GM21515 (cell line): ENCODE results near the gene SFT2D3.

ENCODE experiments used
- ATAC-seq: cut with Tn5 transposase; IDR thresholded peaks from one replicate; pipeline ENCODE4 v1.9.1; 2021; ENCODE audit not compliant: unreplicated experiment

The SFT2D3 gene

DNA sequence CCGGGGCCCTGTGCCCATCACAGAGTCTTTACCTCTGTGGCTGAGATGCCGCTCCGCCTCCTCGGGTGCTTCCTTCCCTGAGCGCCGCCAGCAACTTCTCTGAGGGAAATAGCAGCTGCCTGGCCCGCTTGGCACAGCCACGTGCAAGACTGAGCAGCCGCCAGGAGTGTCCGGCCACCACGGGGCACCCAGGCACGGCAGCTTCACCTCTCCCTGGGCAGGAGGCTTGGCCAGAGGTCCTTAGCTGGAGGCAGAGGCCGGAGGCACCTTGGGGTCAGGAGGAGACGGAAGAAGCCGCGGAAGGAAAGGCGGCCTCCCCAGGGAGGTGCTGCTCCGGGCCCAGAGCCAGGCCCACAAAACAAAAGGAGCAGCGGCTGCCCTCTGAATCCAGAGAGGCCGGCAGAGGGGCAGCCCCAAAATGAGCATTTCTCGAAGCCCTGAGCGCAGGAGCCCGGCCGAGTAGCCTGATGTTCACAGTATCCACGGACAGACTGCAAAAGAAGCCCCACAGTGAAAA is 20.0 kb upstream of the SFT2D3 start:
- ATAC-seq: no peak

DNA sequence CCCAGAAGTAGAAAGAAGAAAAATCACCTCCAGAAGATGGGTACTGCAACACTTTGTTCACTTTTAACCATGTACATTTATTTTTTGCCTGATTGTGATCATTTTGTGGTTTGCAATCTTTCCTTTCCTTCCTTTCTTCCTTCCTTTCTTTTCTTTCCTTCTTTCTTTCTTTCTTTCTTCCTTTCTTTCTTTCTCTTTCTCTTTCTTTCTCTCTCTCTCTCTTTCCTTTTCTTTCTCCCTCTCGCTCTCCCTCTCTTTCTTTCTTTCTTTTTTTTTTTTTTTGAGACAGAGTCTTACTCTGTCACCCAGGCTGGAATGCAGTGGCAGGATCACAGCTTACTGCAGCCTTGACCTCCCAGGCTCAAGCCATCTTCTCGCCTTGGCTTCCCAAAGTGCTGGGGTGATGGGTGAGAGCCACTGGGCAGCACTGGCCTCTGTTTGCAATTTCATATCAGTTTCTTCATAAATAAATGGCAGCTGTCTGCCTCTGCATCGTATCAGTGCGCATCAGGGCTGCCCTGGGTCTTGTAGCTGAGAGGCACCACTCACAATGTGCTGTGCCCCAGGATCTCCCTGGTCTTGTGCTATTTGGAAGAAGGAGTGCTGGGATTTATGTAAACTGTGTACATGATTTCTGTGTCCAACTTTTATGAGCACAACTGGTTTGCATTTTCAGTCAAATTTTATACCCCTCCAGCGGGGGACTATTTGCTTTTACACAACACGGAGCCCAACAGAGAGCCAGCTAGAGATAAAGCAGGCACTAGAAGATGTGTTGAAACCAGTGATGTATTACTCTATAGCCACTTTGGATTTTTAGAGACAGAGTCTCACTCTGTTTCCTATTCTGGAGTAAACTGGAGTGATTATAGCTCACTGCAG is 19.1 kb upstream of the SFT2D3 start:
- no peak for ATAC-seq

DNA sequence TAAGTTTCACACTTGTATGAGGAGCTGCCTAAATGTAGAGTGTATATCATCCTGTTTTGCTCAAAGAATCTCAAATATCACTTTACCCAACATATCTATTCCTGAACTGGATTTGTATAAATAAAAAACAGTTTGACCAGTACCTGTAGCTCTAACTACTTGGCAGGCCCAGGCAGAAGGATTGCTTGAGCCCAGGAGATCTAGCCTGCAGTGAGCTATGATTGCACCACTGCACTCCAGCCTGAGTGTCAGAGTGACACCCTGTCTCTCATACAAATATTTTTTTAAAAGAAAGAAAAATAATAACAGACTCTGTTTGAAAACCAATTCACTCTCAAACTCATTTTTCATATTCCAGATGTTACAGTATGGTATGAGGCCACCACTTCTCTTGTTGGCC is 18.2 kb upstream of the SFT2D3 start:
- ATAC-seq: no peak

- no peak for ATAC-seq
Observed at GRCh38 chr2:127683757-127684156, 17.5 kb upstream of the SFT2D3 start.

DNA sequence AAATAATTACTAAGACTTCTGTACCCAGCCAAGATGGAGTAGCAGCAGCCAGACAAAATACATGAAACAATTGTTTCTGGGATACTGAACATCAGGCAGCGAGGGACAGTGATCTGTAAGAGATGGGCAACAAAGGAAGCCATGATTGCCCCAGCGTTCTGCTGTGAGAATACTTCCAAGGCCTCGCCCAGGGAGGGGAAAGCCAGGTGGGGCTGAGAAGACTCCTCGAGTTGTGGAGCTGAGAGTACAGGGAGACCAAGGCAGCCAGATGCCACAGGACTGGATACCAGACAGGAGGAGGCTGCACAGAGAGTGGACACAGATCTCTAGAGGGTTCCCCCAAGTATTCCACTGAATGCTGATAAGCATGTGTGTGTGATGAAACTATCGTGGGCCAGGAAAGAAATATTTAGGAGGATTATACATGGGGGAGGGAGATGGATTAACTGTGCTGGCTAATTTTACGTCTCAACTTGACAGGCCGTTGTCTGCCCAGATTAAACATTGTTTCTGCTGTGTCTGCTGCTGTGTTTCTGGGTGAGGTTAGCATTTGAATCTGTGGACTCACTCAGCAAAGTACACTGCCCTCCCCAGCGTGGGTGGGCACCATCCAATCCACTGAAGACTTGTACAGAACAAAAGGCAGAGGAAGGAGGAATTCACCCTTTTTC is 15.8 kb upstream of the SFT2D3 start:
- ATAC-seq: no peak

- no peak for ATAC-seq
Observed at GRCh38 chr2:127688405-127688804, 12.9 kb upstream of the SFT2D3 start.

DNA sequence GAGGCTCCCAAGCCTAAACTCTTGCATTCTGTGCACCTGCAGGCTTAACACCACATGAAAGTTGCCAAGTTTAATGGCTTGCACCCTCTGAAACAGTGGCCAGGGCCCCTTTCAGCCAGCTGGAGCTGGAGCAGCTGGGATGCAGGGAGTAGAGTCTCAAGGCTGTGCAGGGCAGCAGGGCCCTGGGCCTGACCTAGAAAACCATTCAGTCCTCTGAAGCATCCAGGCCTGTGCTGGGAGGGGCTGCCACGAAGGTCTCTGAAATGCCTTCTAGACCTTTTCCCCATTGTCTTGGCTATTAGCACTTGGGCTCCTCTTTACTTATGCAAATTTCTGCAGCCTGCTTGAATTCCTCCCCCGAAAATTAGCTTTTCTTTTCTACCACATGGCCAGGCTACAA is 10.6 kb upstream of the SFT2D3 start:
- ATAC-seq: no peak

GRCh38 chr2:127694986-127695385 is 6.3 kb upstream of the SFT2D3 start:
- ATAC-seq: no peak

DNA sequence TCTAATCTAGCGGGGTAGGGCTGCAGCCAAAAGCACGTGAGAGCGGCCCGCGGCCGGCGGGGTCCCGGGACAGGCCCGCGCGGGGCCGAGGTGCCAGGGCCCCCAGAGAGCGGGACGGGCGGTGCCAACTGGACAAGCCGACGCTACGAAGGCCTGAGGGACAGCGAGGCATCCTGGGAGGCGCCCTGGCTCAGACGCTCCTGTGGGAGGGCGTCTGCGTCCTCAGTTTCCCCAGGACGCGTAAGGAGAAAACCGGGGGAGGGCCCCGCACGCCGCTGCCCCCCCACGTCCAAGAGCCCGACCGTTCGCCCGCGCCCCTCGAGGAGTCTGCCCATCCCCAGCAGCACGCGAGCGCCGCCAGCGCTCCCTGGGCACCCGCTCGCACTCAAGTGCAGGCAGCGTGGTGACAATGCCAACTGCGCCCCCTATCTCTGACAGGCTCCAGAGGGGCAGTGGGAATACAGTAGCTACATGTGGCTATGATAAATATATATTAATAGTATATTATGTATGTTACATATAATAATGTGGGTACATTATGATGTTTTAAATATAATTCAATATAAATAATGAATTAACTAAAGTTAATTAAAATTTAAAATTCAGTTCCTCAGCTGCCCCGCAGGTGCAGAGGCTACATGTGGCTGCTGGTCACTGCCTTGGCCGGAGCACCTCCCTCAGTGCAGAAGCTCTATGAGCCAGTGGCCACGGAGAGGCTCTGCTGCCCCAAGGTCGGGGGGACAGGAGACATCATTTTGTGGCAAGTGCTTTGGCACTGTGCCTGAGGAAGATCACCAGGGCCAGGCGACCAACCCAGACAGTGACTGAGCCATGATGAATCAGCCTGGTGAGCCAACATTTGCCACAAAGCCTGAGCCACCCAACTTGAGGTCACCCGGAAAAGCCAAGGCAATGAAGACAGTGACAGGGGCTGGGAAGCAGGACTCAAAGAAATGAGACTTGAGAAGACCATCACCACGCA is 5.5 kb upstream of the SFT2D3 start:
- ATAC-seq: no peak

GRCh38 chr2:127697482-127698180 is 3.7 kb upstream of the SFT2D3 start:
- ATAC-seq: no peak

- ATAC-seq: no peak
Observed at GRCh38 chr2:127698553-127699355, 2.5 kb upstream of the SFT2D3 start.

GRCh38 chr2:127700527-127701192 is 637 bp upstream of the SFT2D3 start:
- peak; percentile 52 for ATAC-seq

DNA sequence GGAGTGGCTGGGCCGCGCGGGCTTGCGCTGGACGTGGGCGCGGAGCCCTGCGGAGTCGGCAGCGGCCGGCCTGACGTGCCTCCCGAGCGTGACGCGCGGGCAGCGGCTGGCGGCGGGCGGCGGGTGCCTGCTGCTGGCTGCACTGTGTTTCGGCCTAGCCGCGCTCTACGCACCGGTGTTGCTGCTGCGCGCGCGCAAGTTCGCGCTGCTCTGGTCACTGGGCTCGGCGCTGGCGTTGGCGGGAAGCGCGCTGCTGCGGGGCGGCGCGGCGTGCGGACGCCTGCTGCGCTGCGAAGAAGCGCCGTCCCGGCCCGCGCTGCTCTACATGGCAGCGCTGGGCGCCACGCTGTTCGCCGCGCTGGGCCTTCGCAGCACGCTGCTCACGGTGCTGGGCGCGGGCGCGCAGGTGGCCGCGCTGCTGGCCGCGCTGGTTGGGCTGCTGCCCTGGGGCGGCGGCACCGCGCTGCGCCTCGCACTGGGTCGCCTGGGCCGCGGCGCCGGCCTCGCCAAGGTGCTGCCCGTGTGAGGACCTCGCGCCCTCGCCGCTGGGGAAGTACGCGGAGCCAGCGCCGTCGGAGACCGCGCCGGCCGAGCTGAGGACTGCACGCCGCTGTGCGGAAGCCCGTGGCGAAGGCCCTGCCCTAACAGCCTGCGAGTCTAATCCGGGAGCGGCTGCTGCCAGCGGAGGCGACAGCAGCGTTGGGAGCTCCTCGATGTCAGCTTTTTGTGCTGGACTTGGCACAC is 526 bp downstream of the SFT2D3 start:
- ATAC-seq: peak; percentile 56

- no peak for ATAC-seq
Observed at GRCh38 chr2:127702395-127703009, 1.2 kb downstream of the SFT2D3 start.

DNA sequence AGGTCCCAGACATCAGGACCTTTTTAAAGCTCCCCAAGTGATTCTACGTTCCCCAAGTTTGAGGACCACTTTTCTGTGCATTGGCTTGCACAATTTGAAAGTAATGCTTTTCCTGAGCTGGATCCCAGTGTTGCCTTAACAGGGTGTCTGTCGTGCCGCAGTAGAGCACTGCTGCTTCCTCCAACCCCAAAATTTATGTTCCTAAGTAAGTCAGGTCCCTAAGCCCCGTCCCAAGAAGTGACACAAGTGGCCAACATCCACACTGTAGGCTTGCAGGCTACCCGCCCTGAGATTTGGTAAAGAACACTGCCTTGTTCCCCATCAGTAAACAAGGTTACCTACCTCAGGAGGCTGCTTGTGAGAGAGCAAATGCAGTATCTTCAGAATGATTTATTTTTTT is 2.0 kb downstream of the SFT2D3 start:
- no peak for ATAC-seq

DNA sequence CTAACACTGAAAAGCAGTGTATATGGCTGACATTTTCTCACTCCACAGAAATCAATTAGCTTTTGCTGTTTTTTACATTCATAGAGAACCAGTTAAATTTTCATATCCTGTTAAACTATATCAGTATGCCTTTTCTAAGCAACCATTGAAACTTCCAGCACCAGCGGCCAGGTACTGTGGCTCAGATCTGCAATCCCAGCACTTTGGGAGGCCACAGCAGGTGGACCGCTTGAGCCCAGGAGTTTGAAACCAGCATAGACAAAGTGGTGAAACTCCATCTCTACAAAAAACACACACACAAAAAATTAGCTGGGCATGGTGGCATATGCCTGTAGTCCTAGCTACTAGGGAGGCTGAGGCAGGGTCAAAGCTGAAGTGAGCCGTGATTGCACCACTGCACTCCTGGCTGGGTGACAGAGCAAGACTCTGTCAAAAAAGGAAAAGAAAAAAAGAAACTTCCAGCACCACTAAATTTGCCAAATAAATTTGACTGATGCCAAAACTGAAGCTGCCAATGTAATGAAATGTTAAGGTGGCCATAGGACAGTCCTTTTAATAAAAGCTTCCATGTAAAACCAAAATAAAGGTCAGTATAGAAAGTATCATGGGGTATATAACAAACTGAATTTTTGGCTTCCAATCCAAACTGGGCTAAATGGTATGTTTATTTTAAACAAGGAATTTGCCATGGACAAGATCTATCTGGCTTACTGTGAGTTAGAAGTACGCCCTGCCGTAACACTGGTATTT is 3.5 kb downstream of the SFT2D3 start:
- no peak for ATAC-seq

DNA sequence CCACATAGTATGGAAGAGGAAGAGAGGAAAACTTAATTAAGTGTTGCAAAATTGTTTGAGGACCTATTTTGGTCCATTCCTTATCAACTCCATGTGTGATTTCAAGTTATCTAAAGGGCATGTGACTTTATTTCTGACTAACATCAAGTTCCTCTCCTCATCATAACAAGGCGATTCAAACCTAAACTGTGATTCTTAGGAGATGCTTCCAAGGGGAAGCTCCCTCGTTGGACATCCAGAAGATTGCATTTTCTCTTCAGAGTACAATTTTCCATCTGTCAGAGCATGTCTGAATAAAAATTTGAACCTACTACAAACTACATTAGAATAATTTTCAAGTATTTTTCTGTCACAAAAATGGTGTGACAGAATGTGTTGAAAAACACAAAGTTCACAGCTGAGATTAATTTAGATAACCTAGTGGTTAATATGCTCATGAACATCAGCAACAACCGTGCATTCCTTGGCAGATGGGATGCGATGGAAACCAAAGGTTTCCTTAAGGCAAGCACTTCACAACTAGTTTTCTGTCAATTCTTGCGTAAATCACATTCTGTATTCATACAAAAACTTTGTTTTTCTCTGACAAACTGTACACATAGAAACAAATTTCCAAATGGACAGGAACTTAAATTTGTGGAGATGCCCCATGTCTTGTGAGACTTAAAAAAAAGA is 4.2 kb downstream of the SFT2D3 start:
- no peak for ATAC-seq
